H9 (cell line): ENCODE measurements around the gene AMPH. TPM values are rescaled to one million over a fixed set of nuclear protein-coding genes. Genes with fewer than 3 reads are reported as not detected.

Experiments used
- DNase-seq: peaks from one replicate; pipeline ENCODE4 v3.0.0-alpha.2; 2017
- H2AFZ ChIP-seq: one replicate; pipeline ENCODE4 v1.6.1; 2013; ENCODE audit warnings: mild to moderate bottlenecking, low read length, control low read depth, moderate library complexity
- H2AK5ac ChIP-seq: 2 replicates; pipeline ENCODE4 v1.6.1; 2013; ENCODE audit warnings: low read length, control low read depth, mixed read lengths; ENCODE audit not compliant: insufficient read length
- H2BK120ac ChIP-seq: one replicate; pipeline ENCODE4 v1.6.1; 2013; ENCODE audit warnings: low read depth, mild to moderate bottlenecking, low read length, control low read depth, inconsistent platforms; ENCODE audit not compliant: poor library complexity, severe bottlenecking
- H2BK12ac ChIP-seq: 2 replicates; pipeline ENCODE4 v1.6.1; 2013; ENCODE audit warnings: low read length, control low read depth, mixed read lengths, low read depth; ENCODE audit not compliant: insufficient read length
- H2BK15ac ChIP-seq: 2 replicates; pipeline ENCODE4 v1.6.1; 2013; ENCODE audit warnings: low read depth, low read length, control low read depth
- H2BK20ac ChIP-seq: one replicate; pipeline ENCODE4 v1.6.1; 2013; ENCODE audit warnings: low read depth, mild to moderate bottlenecking, low read length, control low read depth, inconsistent platforms; ENCODE audit not compliant: poor library complexity, severe bottlenecking
- H2BK5ac ChIP-seq: 2 replicates; pipeline ENCODE4 v1.6.1; 2013; ENCODE audit warnings: low read length, control low read depth, mixed read lengths; ENCODE audit not compliant: insufficient read length
- H3K14ac ChIP-seq: 2 replicates; pipeline ENCODE4 v1.6.1; 2013; ENCODE audit warnings: low read length, control low read depth; ENCODE audit not compliant: insufficient read depth
- H3K18ac ChIP-seq: 2 replicates; pipeline ENCODE4 v1.6.1; 2013; ENCODE audit warnings: low read depth, mild to moderate bottlenecking, mixed read lengths, low read length, control low read depth; ENCODE audit not compliant: insufficient read length
- H3K23ac ChIP-seq: 2 replicates; pipeline ENCODE4 v1.6.1; 2013; ENCODE audit warnings: low read length, control low read depth, mixed read lengths, low read depth; ENCODE audit not compliant: insufficient read length
- H3K23me2 ChIP-seq: 2 replicates; pipeline ENCODE4 v1.6.1; 2013; ENCODE audit warnings: low read depth, mild to moderate bottlenecking, mixed read lengths, low read length, control low read depth; ENCODE audit not compliant: insufficient read length, poor library complexity, severe bottlenecking
- H3K27ac ChIP-seq: 2 replicates; pipeline ENCODE4 v1.5.1; 2013; ENCODE audit warnings: low read length, control low read depth, mixed read lengths, low read depth; ENCODE audit not compliant: insufficient read length
- H3K27me3 ChIP-seq: 2 replicates; pipeline ENCODE4 v1.6.1; 2013; ENCODE audit warnings: low read length, control low read depth, inconsistent platforms; ENCODE audit not compliant: insufficient read depth
- H3K4ac ChIP-seq: 2 replicates; pipeline ENCODE4 v1.6.1; 2013; ENCODE audit warnings: low read depth, mild to moderate bottlenecking, control low read depth, inconsistent platforms, low read length, moderate library complexity
- H3K4me1 ChIP-seq: 2 replicates; pipeline ENCODE4 v1.6.1; 2013; ENCODE audit warnings: low read length, control low read depth, inconsistent platforms; ENCODE audit not compliant: insufficient read depth
- H3K4me2 ChIP-seq: 2 replicates; pipeline ENCODE4 v1.6.1; 2013; ENCODE audit warnings: low read length, control low read depth, mixed read lengths; ENCODE audit not compliant: insufficient read length, insufficient read depth
- H3K56ac ChIP-seq: 2 replicates; pipeline ENCODE4 v1.6.1; 2013; ENCODE audit warnings: low read depth, mild to moderate bottlenecking, mixed read lengths, low read length, control low read depth; ENCODE audit not compliant: insufficient read length
- H3K79me1 ChIP-seq: 2 replicates; pipeline ENCODE4 v1.6.1; 2013; ENCODE audit warnings: low read depth, mild to moderate bottlenecking, moderate library complexity, low read length, control low read depth, inconsistent platforms; ENCODE audit not compliant: insufficient read depth, poor library complexity, severe bottlenecking
- H3K79me2 ChIP-seq: 2 replicates; pipeline ENCODE4 v1.6.1; 2013; ENCODE audit warnings: low read length, control low read depth, inconsistent platforms; ENCODE audit not compliant: insufficient read depth
- H3K9ac ChIP-seq: 2 replicates; pipeline ENCODE4 v1.6.1; 2013; ENCODE audit warnings: low read length, control low read depth, mixed read lengths; ENCODE audit not compliant: insufficient read length; ENCODE audit errors: extremely low read depth
- H3K9me3 ChIP-seq: one replicate; pipeline ENCODE4 v1.6.1; 2013; ENCODE audit warnings: low read depth, low read length, inconsistent platforms; ENCODE audit not compliant: control insufficient read depth
- H3T11ph ChIP-seq: one replicate; pipeline ENCODE4 v1.6.1; 2013; ENCODE audit warnings: mild to moderate bottlenecking, low read length, control low read depth, inconsistent platforms
- H4K20me1 ChIP-seq: one replicate; pipeline ENCODE4 v1.6.1; 2013; ENCODE audit not compliant: control insufficient read depth, insufficient read length, insufficient read depth
- H4K5ac ChIP-seq: 2 replicates; pipeline ENCODE4 v1.6.1; 2013; ENCODE audit warnings: low read depth, mild to moderate bottlenecking, mixed read lengths, low read length, control low read depth; ENCODE audit not compliant: insufficient read length
- H4K8ac ChIP-seq: replicated peaks from 2 replicates; pipeline ENCODE4 v1.6.1; 2013; ENCODE audit warnings: low read length, control low read depth, mixed read lengths, low read depth; ENCODE audit not compliant: insufficient read length
- H4K91ac ChIP-seq: 2 replicates; pipeline ENCODE4 v1.6.1; 2013; ENCODE audit warnings: low read depth, mild to moderate bottlenecking, moderate library complexity, mixed read lengths, low read length, control low read depth; ENCODE audit not compliant: insufficient read length
- H3K27ac Mint-ChIP-seq, 3 experiments: 2 replicates in 2 of 3; 3 replicates in 1 of 3; pipeline ENCODE4 v1.8.0; 2020 to 2021; ENCODE audit warnings: mixed read lengths in 3 of 3, mild to moderate bottlenecking in 1 of 3, moderate library complexity in 1 of 3
- H3K27me3 Mint-ChIP-seq: 2 replicates; pipeline ENCODE4 v1.8.0; 2021; ENCODE audit warnings: low read depth, mild to moderate bottlenecking, moderate library complexity, mixed read lengths
- H3K36me3 Mint-ChIP-seq, 3 experiments: 2 replicates in 2 of 3; 3 replicates in 1 of 3; pipeline ENCODE4 v1.8.0; 2020 to 2021; ENCODE audit warnings: low read depth in 3 of 3, mixed read lengths in 3 of 3; ENCODE audit not compliant: insufficient read depth in 1 of 3
- H3K4me1 Mint-ChIP-seq, 2 experiments: 2 replicates each; pipeline ENCODE4 v1.8.0; 2020; ENCODE audit warnings: mixed read lengths in 2 of 2
- H3K4me3 Mint-ChIP-seq, 2 experiments: 2 replicates in 1 of 2; 3 replicates in 1 of 2; pipeline ENCODE4 v1.8.0; 2020 to 2021; ENCODE audit warnings: mild to moderate bottlenecking in 2 of 2, mixed read lengths in 2 of 2, moderate library complexity in 1 of 2
- H3K9me3 Mint-ChIP-seq, 2 experiments: 2 replicates in 1 of 2; 3 replicates in 1 of 2; pipeline ENCODE4 v1.8.0; 2020; ENCODE audit warnings: mild to moderate bottlenecking in 2 of 2, mixed read lengths in 2 of 2, moderate library complexity in 1 of 2
- CTCF ChIP-seq: fragments of 200-600 bp; sonication (generic); conservative IDR thresholded peaks from 3 replicates; pipeline ENCODE4 v1.8.0; 2021; ENCODE audit warnings: antibody characterized with exemption, mild to moderate bottlenecking
- WGBS: extraction: QIAGEN DNeasy Blood & Tissue Kit; methylation state at CpG from one replicate; pipeline ENCODE4 v1.1.7; 2013; ENCODE audit warnings: missing lambda C conversion rate, low lambda C conversion rate, mixed read lengths; ENCODE audit not compliant: insufficient read length; ENCODE audit errors: extremely low coverage; 5-methylcytosine and 5-hydroxymethylcytosine counted together
- total RNA-seq: library from RNA; stranded (reverse); gene quantifications from 2 replicates; pipeline ENCODE4 v1.2.1, GENCODE V29; 2021

AMPH gene
- total RNA-seq, 1 experiment from 2014 or later: 4.8 TPM

- WGBS: no CpG with 5 or more reads among the region's 2 CpGs
- no peak overlapping the region for H4K8ac ChIP-seq
- H3K4me2 ChIP-seq: no peak overlapping the region
- H2BK20ac ChIP-seq: no peak overlapping the region
- no peak overlapping the region for H3K18ac ChIP-seq
- no peak overlapping the region for H2BK120ac ChIP-seq
- H3K27me3 ChIP-seq: no peaks in the 10 kb centered on the region
- H3K14ac ChIP-seq: no peak overlapping the region
- no peak overlapping the region for H2AFZ ChIP-seq
- H3T11ph ChIP-seq: no peak overlapping the region
- Mint-ChIP-seq H3K36me3 (peaks cover 0 to 4% (median 0%) of the 10 kb centered on the region in 3 experiments; a peak in 2 of 7 replicates), H3K4me3 (no peak overlapping the region), H3K27ac (no peak overlapping the region), H3K27me3 (no peaks in the 10 kb centered on the region), H3K9me3 (peaks cover 0 to 3% of the 10 kb centered on the region in 2 experiments; a peak in 1 of 5 replicates), H3K4me1 (no peaks in the 10 kb centered on the region)
- H2BK15ac ChIP-seq: no peak overlapping the region
- H3K4me1 ChIP-seq: no peaks in the 10 kb centered on the region
- no peaks in the 10 kb centered on the region for H3K9me3 ChIP-seq
- no peak overlapping the region for H3K9ac ChIP-seq
- TF ChIP-seq CTCF: no peak
- no peak overlapping the region for H3K56ac ChIP-seq
- no peaks in the 10 kb centered on the region for H3K79me1 ChIP-seq
- H3K79me2 ChIP-seq: no peaks in the 10 kb centered on the region
- H2BK5ac ChIP-seq: no peak overlapping the region
- no peaks in the 10 kb centered on the region for H3K23me2 ChIP-seq
- H3K23ac ChIP-seq: no peak overlapping the region
- H3K27ac ChIP-seq: no peak overlapping the region
- no peak for DNase-seq
- no peaks in the 10 kb centered on the region for H4K20me1 ChIP-seq
- no peak overlapping the region for H2AK5ac ChIP-seq
- H3K4ac ChIP-seq: no peak overlapping the region
- H4K5ac ChIP-seq: no peak overlapping the region
- H2BK12ac ChIP-seq: no peak overlapping the region
- H4K91ac ChIP-seq: no peak overlapping the region
Measured at GRCh38 chr7:38481401-38481800, 149.8 kb downstream of the AMPH start.
